Muscle of back (tissue), 11 donors: ENCODE data around the gene FRAS1. TPM values are rescaled to one million over a fixed set of nuclear protein-coding genes. Genes with fewer than 3 reads are reported as not detected.
"Not testable (repeated sequence)": the region's sequence is repeated elsewhere in the genome, so short reads cannot be mapped to it uniquely, and the experiment has no call there.

Source experiments
- DNase-seq, 3 donors: peaks; one replicate each; pipeline versions ENCODE4 v3.0.0 to v3.0.0-alpha.2; 2013
- polyA plus RNA-seq, 10 donors: library from polyadenylated mRNA; unstranded; fragments of 120-200 nt; gene quantifications; one replicate each; pipeline ENCODE4 v1.2.1, GENCODE V29; 2013; ENCODE audit not compliant: insufficient read length in 10 of 10

The FRAS1 gene
- polyA plus RNA-seq, 10 donors: 3.6 to 14.0 (median 7.2) TPM

DNA sequence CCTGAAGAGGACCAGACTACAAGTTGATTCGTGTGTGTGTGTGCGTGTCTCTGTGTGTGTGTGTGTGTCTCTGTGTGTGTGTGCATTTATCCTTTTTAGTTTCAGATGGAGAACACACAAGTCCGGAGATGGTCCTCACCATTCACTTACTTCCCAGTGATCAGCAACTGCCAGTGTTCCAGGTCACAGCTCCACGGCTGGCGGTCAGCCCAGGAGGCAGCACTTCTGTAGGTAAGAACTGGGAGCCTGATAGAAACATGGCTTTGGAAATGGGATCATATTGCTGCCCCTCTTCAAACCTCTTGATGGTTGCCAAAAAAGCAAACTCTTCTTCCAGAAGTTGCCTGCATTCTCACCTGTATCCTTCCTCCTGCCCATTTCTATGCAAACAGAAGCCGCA, 371.9 kb downstream of the FRAS1 start:
- DNase-seq: no peak

DNA sequence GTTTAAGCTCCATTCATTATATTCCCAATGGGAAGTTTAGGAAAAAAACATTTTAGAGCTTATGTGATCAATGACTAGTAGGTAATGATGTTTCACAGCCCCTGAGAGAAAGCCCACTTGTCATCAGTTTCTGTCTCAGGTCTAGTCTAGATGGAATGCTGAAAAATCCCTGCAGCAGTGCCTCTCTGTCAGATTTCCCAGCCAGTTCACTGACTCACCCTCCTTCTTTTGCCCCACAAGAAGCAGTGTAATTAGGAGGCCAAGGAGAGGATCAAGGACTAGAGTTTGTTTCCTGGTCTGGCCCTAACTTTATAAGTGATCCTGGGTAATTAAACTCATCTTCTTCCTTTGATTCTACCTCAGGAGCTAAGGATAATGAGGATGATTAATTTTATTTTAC, 375.8 kb downstream of the FRAS1 start:
- DNase-seq: peak in 1 of 3 donors; percentile 37

GRCh38 chr4:78437608-78438088, 380.5 kb downstream of the FRAS1 start:
- DNase-seq: no peak

- no peak for DNase-seq
Observed at GRCh38 chr4:78439328-78439727, 382.2 kb downstream of the FRAS1 start.

- DNase-seq: no peak
Observed at GRCh38 chr4:78441756-78442155, 384.6 kb downstream of the FRAS1 start.

DNA sequence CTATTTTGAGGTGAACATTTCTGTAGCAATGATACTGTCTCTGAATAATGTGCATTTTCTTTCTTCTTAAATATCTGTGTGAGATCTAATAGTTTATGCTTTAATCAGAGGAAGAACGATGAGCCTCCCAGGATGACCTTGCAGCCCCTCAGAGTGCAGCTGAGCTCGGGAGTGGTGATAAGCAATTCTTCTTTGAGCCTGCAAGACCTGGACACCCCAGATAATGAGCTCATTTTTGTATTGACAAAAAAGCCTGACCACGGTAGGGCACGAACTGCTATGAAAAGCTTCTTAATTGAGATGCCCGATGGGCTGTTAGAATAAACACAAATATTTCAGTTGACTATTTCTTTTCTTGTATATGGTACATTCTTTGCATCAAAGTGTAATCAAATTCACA, 389.5 kb downstream of the FRAS1 start:
- DNase-seq: no peak

DNA sequence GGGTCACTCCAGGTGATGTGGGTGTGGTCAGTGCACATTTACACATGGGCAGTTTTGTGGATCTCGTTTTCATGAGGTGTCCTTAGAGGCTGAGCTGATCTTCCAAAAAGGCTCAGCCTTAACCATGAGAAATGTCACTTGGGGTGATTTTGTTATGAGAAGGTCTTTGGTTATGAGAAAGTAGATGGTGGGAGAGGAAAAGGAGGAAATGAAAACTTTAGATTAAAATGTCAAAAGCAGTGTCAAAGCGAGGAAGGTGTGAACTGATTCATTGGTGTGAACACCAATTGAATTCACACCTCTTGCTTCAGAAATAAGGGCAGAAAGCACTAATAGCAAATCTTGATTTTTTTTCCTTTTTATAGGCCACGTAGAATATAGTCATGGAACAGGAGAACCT, 394.3 kb downstream of the FRAS1 start:
- DNase-seq: no peak

- no peak for DNase-seq
Observed at GRCh38 chr4:78454016-78454415, 396.9 kb downstream of the FRAS1 start.

GRCh38 chr4:78457751-78458150, 400.6 kb downstream of the FRAS1 start:
- DNase-seq: no peak

- no peak for DNase-seq
Observed at GRCh38 chr4:78459327-78459726, 402.2 kb downstream of the FRAS1 start.

- DNase-seq: no peak
Observed at GRCh38 chr4:78460368-78460767, 403.2 kb downstream of the FRAS1 start.

GRCh38 chr4:78464265-78464664, 407.1 kb downstream of the FRAS1 start:
- no peak for DNase-seq

- not testable (repeated sequence) for DNase-seq
Observed at GRCh38 chr4:78467223-78467622, 410.1 kb downstream of the FRAS1 start.

GRCh38 chr4:78468272-78468671, 411.1 kb downstream of the FRAS1 start:
- DNase-seq: no peak

GRCh38 chr4:78476108-78476704, 419.1 kb downstream of the FRAS1 start:
- no peak for DNase-seq

GRCh38 chr4:78477276-78477675, 420.2 kb downstream of the FRAS1 start:
- DNase-seq: no peak

DNA sequence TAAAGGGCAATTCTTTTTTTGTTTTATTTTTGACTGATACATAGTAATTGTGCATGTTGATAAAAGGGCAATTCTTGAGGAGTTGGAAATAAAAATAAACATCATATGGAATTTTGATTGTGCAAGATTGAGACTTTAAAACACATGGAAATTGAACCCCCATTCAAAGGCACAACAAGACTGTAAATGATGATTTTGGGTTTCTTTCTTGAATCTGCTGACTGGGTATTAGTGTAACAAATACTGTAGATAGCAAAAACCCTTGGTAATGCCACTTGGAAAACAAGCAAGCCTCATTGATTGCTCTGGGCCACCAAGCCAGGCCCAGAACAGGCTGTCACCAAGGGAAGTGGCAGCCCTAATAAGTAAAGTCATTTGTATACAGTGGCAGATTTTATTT, 421.4 kb downstream of the FRAS1 start:
- DNase-seq: no peak

DNA sequence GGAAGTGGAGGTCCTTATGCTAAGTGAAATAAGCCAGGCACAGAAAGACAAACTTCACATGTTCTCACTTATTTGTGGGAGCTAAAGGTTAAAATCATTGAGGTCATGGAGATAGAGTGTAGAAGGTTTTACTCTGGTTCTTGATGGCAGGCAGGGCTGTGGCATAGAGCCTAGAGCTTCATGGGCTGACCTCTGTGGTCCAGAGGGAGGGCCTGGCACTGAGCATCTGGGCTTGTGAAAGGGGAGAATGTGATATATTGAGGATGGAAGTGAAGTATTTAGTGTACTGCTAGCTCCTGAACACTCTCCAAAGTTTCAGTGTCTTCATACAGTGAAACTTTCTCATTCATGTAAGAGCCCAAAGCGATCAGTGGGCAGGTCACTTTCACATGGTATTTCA, 423.2 kb downstream of the FRAS1 start:
- no peak for DNase-seq

DNA sequence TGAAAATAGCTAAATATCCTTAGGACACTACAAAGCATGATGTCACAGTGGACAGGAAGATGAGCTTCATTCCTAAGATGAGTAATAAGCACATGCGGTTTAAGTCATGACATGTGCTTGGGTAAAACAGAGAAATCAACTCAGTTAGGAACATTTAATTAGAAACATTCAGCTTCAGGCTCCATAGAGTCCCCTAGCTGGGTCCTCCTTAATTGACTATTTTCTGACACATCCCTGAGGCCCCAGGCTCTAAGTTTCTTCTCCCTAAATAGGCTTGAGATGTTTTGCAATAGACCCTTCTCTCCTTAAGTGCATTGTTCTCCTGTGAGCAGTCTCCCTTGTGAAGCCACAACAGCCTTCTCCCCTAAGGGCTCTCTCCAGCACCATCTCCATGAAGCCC, 424.1 kb downstream of the FRAS1 start:
- peak in 1 of 3 donors; percentile 90 for DNase-seq

GRCh38 chr4:78482281-78482680, 425.2 kb downstream of the FRAS1 start:
- DNase-seq: no peak

DNA sequence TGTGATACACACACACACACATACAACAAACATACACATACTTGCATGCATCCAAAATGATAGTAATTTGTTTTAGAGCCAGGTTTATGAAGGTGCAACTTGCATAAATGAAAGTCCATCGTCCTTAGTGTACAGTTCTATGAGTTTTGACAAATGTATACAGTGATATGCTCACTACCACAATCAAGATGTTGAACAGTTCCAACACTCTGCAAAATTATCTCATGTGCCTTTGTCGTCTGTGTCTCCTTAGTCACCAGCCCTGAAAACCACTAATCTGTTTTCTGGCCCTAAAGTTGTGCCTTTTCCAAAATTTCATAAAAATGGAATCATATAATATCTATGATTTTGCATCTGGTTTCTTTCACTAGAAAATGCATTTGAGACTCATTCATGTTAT, 426.7 kb downstream of the FRAS1 start:
- no peak for DNase-seq

GRCh38 chr4:78484574-78484973, 427.5 kb downstream of the FRAS1 start:
- no peak for DNase-seq

- no peak for DNase-seq
Observed at GRCh38 chr4:78493731-78494130, 436.6 kb downstream of the FRAS1 start.

DNA sequence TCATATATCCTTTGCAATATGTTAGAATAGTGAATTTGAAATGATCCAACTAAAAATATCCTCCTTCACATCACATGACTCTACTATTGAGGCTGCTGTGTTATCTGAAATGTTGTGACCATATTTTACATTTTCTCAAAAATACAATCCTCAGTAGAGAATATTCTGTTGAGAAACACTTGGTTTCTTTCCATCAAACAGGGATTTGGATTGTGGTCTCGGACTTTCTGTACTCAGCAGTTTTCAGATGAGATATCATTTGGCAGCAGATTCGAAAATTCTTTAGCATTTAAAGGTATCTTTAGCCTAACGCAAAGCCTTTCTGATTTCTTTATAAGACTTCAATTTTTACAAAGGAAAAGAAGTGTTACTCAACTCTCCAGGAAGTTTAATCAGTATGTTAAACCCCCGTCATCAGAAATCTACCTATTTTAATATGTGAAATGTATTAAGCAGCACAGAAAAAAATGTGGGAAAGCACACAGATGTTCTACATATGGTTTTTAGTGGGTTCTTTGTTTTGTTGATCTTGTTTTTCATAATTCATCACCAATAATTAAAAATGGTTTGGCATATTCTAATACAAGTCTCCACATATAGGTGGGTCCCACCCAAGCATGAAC, 439.0 kb downstream of the FRAS1 start:
- DNase-seq: peak in 2 of 3 donors; percentile 10 to 47
